ENCODE results near the gene ZNF423. TPM values are rescaled to one million over a fixed set of nuclear protein-coding genes. Genes with fewer than 3 reads are reported as not detected.
A peak's percentile ranks its signal among the peaks of the same experiment; 100 is the strongest.
"Not testable (repeated sequence)": the region's sequence is repeated elsewhere in the genome, so short reads cannot be mapped to it uniquely, and the experiment has no call there.

The ZNF423 gene
- total RNA-seq, 1 donor from 2014 or later, result 10.6 TPM

GRCh38 chr16:49875806-49876715 is 20.1 kb upstream of the ZNF423 start:
- H3K4me1 Mint-ChIP-seq (ENCODE audit: low read depth, unreplicated experiment), result peaks cover 2% of the 10 kb centered on the region
- H3K79me2 ChIP-seq (ENCODE audit: insufficient read depth, low read length), result no peaks in the 10 kb centered on the region
- H3K4me1 ChIP-seq (ENCODE audit: insufficient read depth, low read length), result no peaks in the 10 kb centered on the region
- no peaks in the 10 kb centered on the region for H3K36me3 ChIP-seq (ENCODE audit: insufficient read depth, low read length)
- H3K27me3 Mint-ChIP-seq (ENCODE audit: low read depth, unreplicated experiment), result peaks cover 25% of the 10 kb centered on the region
- no peaks in the 10 kb centered on the region for H3K9me3 Mint-ChIP-seq (ENCODE audit: unreplicated experiment)
- TF ChIP-seq EZH2 (IDR thresholded peaks at IDR 0.05; ENCODE audit: insufficient read depth, low read length), result no peak
- no peak for TF ChIP-seq CTCF (IDR thresholded peaks at IDR 0.05; ENCODE audit: insufficient read depth, low read depth, low read length)
- H3K27me3 ChIP-seq (ENCODE audit: insufficient read depth, low read length), result peaks cover 2% of the 10 kb centered on the region
- H3K4me2 ChIP-seq (ENCODE audit: low read length), result peak overlapping the region; percentile 72
- H3K4me3 ChIP-seq (ENCODE audit: insufficient read depth, low read depth, low read length), result no peak overlapping the region
- no peaks in the 10 kb centered on the region for H3K9me3 ChIP-seq (ENCODE audit: insufficient read depth, low read depth, low read length)
- FAIRE-seq, result no peak
- DNase-seq (ENCODE audit: low read depth), result no peak
- no peaks in the 10 kb centered on the region for H4K20me1 ChIP-seq (ENCODE audit: insufficient read depth, low read length)
- H3K27ac ChIP-seq (ENCODE audit: low read depth, low read length), result no peak overlapping the region
- H2AFZ ChIP-seq (ENCODE audit: low read depth, low read length), result peak overlapping the region; percentile 60
- H3K4me3 Mint-ChIP-seq (ENCODE audit: unreplicated experiment), result peak overlapping the region; percentile 76
- no peak overlapping the region for H3K9ac ChIP-seq (ENCODE audit: low read length)
- H3K27ac Mint-ChIP-seq (ENCODE audit: unreplicated experiment), result no peak overlapping the region
- no peaks in the 10 kb centered on the region for H3K36me3 Mint-ChIP-seq (ENCODE audit: low read depth, unreplicated experiment)

GRCh38 chr16:49874613-49875237 is 18.8 kb upstream of the ZNF423 start:
- H3K4me1 ChIP-seq (ENCODE audit: insufficient read depth, low read length), result no peaks in the 10 kb centered on the region
- Mint-ChIP-seq H3K4me1 (ENCODE audit: low read depth, unreplicated experiment) (peaks cover 2% of the 10 kb centered on the region), H3K27me3 (ENCODE audit: low read depth, unreplicated experiment) (peaks cover 18% of the 10 kb centered on the region), H3K4me3 (ENCODE audit: unreplicated experiment) (no peak overlapping the region), H3K36me3 (ENCODE audit: low read depth, unreplicated experiment) (no peaks in the 10 kb centered on the region), H3K9me3 (ENCODE audit: unreplicated experiment) (no peaks in the 10 kb centered on the region), H3K27ac (ENCODE audit: unreplicated experiment) (no peak overlapping the region)
- no peak overlapping the region for H3K4me2 ChIP-seq (ENCODE audit: low read length)
- no peaks in the 10 kb centered on the region for H3K79me2 ChIP-seq (ENCODE audit: insufficient read depth, low read length)
- DNase-seq (ENCODE audit: low read depth) (no peak), FAIRE-seq (no peak)
- H3K9me3 ChIP-seq (ENCODE audit: insufficient read depth, low read depth, low read length), result no peaks in the 10 kb centered on the region
- no peak for TF ChIP-seq CTCF (IDR thresholded peaks at IDR 0.05; ENCODE audit: insufficient read depth, low read depth, low read length)
- TF ChIP-seq EZH2 (IDR thresholded peaks at IDR 0.05; ENCODE audit: insufficient read depth, low read length), result no peak
- no peak overlapping the region for H3K9ac ChIP-seq (ENCODE audit: low read length)
- H3K27ac ChIP-seq (ENCODE audit: low read depth, low read length), result no peak overlapping the region
- peaks cover 2% of the 10 kb centered on the region for H3K27me3 ChIP-seq (ENCODE audit: insufficient read depth, low read length)
- H2AFZ ChIP-seq (ENCODE audit: low read depth, low read length), result no peak overlapping the region
- H3K36me3 ChIP-seq (ENCODE audit: insufficient read depth, low read length), result no peaks in the 10 kb centered on the region
- no peaks in the 10 kb centered on the region for H4K20me1 ChIP-seq (ENCODE audit: insufficient read depth, low read length)
- no peak overlapping the region for H3K4me3 ChIP-seq (ENCODE audit: insufficient read depth, low read depth, low read length)

- H3K4me3 ChIP-seq (ENCODE audit: insufficient read depth, low read depth, low read length); H3K36me3 ChIP-seq (ENCODE audit: insufficient read depth, low read length); H3K4me3 Mint-ChIP-seq (ENCODE audit: unreplicated experiment); H3K4me2 ChIP-seq (ENCODE audit: low read length); H4K20me1 ChIP-seq (ENCODE audit: insufficient read depth, low read length); H3K4me1 Mint-ChIP-seq (ENCODE audit: low read depth, unreplicated experiment); H3K4me1 ChIP-seq (ENCODE audit: insufficient read depth, low read length); H3K36me3 Mint-ChIP-seq (ENCODE audit: low read depth, unreplicated experiment); H2AFZ ChIP-seq (ENCODE audit: low read depth, low read length); H3K9me3 Mint-ChIP-seq (ENCODE audit: unreplicated experiment); H3K27ac ChIP-seq (ENCODE audit: low read depth, low read length); FAIRE-seq; H3K9me3 ChIP-seq (ENCODE audit: insufficient read depth, low read depth, low read length); H3K27me3 ChIP-seq (ENCODE audit: insufficient read depth, low read length); H3K27ac Mint-ChIP-seq (ENCODE audit: unreplicated experiment); DNase-seq (ENCODE audit: low read depth); H3K9ac ChIP-seq (ENCODE audit: low read length); H3K79me2 ChIP-seq (ENCODE audit: insufficient read depth, low read length): not testable (repeated sequence)
- H3K27me3 Mint-ChIP-seq (ENCODE audit: low read depth, unreplicated experiment), result peaks cover 28% of the 10 kb centered on the region
These were observed 15.9 kb upstream of the ZNF423 start for GRCh38 chr16:49871824-49872223.

Measured in astrocyte (in vitro differentiated cells and primary cell).